HG03442 (cell line): ENCODE results near the gene DCAF11.
"Not testable (repeated sequence)": the region's sequence is repeated elsewhere in the genome, so short reads cannot be mapped to it uniquely, and the experiment has no call there.

ENCODE experiments used
- ATAC-seq: cut with Tn5 transposase; IDR thresholded peaks from one replicate; pipeline ENCODE4 v1.9.1; 2021; ENCODE audit warnings: mild to moderate bottlenecking, moderate library complexity; ENCODE audit not compliant: unreplicated experiment

Gene DCAF11

GRCh38 chr14:24095271-24096068, 19.1 kb upstream of the DCAF11 start:
- ATAC-seq: peak; percentile 74

DNA sequence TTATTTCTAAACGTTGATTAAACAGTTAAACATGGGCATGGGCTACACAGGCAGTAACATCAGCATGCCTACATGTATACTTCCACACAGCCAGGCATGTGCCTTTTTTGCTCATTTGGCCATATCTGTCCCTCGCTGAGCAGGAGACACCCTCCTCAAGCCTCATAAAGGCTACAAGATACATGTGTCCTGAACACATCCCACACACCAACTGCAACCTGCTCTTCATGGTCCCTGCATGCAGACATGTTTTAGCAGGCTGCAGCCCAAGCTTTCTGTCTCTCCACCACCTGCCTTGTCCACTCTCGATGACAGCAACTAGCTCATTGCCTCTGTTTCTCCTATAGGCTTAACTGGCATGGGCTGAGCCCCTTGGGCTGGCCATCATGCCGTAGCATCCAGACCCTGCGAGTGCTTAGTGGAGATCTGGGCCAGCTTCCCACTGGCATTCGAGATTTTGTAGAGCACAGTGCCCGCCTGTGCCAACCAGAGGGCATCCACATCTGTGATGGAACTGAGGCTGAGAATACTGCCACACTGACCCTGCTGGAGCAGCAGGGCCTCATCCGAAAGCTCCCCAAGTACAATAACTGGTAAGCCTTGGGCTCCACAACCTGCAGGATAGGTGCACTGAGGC, 17.9 kb upstream of the DCAF11 start:
- ATAC-seq: no peak

DNA sequence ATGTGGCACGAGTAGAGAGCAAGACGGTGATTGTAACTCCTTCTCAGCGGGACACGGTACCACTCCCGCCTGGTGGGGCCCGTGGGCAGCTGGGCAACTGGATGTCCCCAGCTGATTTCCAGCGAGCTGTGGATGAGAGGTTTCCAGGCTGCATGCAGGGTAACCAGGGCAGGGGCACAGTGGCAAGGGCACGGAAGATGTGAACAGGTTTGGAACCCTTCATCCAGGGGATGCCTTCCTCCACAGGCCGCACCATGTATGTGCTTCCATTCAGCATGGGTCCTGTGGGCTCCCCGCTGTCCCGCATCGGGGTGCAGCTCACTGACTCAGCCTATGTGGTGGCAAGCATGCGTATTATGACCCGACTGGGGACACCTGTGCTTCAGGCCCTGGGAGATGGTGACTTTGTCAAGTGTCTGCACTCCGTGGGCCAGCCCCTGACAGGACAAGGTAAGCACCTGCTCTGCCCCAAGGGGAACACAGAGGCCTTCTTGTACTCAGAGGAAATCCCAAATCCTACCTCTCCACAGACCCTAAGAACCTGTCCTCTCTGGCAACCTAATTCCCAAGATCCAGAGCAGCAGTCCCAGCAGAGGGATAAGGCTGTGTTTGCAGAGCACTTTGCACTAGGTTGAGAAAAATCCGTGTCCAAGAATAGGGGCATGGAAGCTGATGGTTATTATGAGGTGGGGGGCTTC, 16.2 kb upstream of the DCAF11 start:
- ATAC-seq: no peak

DNA sequence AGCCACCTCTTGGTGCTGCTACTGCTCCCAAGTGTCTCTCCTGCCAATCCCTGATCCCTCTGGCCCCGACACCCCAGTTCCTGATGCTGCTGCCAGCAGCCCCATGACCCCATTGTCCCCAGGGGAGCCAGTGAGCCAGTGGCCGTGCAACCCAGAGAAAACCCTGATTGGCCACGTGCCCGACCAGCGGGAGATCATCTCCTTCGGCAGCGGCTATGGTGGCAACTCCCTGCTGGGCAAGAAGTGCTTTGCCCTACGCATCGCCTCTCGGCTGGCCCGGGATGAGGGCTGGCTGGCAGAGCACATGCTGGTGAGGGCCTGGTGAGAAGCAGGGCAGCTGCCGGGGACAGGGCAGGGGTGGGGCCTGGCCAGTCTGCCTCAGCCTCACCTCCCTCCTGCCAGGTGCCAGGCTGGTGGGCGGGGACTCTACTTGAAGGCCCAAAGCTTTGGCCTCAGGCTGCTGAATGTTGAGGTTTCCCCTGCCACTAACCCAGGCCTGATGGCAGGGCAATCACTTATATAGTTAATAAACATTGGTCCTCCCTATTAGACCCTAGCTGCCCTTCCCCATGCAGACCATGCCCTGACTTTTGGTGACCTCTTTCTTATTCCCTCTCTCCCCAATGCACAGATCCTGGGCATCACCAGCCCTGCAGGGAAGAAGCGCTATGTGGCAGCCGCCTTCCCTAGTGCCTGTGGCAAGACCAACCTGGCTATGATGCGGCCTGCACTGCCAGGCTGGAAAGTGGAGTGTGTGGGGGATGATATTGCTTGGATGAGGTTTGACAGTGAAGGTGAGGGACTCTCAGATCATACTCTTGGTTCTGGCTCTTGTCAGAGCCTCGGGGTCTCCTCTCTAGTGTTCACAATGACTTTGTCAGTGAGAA, 15.4 kb upstream of the DCAF11 start:
- no peak for ATAC-seq

DNA sequence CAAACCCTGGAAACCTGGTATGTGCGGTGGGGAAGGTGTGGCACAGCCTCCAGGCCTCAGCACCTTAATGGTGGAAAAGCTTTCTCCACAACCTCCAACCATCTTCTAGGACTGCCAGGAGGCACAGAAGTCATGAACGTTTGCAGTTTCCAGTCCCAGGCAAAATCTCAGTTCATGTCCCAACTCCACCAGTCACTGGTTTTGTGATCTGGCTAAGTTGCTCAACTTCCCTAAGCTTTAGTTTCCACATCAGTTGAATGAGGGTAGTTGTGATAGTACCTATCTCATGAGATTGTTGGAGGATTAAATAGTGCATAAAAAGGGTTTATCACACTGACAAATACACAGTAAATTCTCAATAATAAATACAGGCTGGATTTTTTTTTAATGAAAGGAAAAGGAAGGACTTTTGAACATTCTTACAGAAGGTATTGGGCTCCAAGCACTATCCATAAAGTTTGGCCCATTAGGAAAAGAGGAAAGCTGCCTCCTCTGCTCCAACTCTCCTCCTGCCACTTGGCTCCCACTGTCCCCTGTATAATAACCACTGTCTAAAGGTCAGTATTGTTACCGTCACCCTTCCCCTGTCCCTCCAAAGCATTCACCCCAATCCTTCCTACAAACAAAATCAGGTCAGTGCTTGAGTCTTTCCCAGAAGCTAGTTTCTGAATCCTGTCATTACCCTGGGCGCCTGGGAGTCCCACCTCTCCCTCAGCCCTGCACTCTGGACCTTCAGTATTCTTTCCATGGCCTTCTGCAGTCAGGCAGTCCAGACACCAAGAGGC, 14.2 kb upstream of the DCAF11 start:
- ATAC-seq: no peak

- no peak for ATAC-seq
These were observed 13.5 kb upstream of the DCAF11 start for GRCh38 chr14:24100982-24101494.

DNA sequence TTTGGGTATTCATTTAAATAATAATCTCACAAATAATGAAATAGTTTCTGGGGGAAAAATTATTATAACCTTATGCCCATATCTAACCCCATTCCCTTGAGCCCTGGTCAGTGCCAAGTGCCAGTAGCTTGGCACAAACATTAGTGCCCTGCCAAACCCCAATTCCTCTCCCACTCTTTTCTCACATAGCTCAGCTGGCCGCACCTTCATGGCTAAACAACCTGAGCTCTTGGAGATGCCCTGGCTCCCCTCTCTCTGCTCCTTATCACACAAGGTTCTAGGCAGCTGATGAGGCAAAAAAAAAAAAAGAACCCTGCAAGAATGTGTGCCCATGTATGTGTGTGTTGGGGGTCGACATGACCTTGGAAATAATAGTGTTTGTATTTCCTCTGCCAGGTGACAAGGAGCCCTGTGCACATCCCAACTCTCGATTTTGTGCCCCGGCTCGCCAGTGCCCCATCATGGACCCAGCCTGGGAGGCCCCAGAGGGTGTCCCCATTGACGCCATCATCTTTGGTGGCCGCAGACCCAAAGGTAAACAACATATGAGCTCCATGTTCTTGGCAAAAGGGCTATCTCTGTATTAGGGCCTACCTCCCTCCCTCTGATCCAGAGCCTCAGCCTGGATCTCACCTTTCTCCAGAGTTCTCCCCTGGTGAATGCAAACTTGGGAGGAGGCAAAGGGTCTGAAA, 12.1 kb upstream of the DCAF11 start:
- no peak for ATAC-seq

GRCh38 chr14:24103451-24103850, 11.1 kb upstream of the DCAF11 start:
- ATAC-seq: no peak

- not testable (repeated sequence) for ATAC-seq
These were observed 8.9 kb upstream of the DCAF11 start for GRCh38 chr14:24105609-24106239.

- ATAC-seq: no peak
These were observed 7.8 kb upstream of the DCAF11 start for GRCh38 chr14:24106672-24107271.

DNA sequence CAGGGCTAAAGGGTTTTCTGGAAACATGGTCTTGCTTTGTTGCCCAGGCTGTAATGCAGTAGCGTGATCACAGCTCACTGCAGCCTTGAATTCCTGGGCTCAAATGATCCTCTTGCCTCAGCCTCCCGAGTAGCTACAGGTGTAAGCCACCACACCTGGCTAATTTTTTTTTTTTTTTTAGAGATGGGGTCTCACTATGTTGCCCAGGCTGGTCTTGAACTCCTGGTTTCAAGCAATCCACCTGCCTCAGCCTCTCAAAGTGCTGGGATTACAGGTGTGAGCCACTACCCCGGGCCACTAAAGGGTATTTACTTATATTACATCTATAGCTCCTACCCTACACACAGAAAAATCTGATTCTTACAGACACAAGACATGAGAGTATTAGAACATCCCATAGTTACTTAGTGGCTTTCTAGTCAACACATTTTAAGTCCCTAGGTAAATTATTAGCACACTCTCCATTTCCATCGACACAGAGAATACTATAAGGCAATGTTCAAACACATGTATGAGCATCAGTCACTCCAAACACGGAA, 6.2 kb upstream of the DCAF11 start:
- no peak for ATAC-seq

GRCh38 chr14:24110060-24110459, 4.5 kb upstream of the DCAF11 start:
- ATAC-seq: no peak

GRCh38 chr14:24110523-24110922, 4.1 kb upstream of the DCAF11 start:
- ATAC-seq: no peak

DNA sequence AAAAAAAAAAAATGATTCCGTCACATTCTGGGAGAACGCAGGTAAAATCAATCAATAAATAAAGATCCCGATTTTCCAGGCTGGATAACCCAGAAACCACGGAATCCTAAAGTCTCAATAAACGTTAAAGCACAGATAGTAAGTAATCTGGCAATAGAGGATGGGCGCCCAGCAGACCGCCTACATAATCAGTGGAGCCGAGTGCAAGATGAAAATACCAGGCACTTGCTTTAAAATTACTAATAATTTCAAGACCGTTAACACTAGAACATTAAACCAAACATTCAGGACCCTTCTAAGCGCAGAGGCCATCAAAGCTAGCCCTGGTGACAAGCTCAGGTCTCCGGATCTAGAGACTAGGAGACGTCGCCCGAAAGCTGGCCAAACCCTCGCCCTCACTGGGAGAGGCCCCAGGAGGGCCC, 1.2 kb upstream of the DCAF11 start:
- no peak for ATAC-seq

- peak; percentile 25 for ATAC-seq
These were observed 611 bp upstream of the DCAF11 start for GRCh38 chr14:24113801-24114531.

DNA sequence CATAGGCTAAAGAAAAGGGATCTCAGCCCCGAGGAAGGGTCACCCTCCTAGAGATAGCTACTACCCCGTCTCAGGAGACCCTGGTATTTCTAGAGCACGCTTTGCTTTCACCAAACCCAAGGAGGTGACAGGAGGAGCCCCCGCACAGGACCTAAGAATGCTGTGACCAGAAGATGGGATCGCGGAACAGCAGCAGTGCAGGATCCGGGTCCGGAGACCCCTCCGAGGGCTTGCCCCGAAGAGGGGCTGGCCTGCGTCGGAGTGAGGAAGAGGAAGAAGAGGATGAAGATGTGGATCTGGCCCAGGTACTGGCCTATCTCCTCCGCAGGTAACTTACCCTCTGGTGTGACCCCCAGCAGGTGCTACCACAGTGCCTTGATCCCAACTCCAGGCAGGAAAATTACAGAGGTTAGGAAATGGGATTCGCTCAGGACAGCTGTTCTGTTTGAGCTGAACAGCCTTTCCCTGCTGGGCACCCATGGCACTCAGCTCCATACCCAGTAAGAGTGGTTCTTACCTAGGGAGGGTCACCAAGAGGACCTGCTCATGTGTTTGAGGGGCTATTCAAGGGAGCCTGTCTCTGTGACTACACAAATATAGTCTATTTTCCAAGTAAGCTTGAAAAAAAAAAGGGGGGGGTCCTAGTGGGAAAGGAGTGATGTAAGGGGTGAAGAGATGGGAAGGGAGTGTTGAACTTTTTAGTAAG, 998 bp downstream of the DCAF11 start:
- ATAC-seq: no peak
